ENCODE results near the gene PRAME.
A peak's percentile ranks its signal among the peaks of the same experiment; 100 is the strongest.
"Not testable (repeated sequence)": the region's sequence is repeated elsewhere in the genome, so short reads cannot be mapped to it uniquely, and the experiment has no call there.

PRAME gene

DNA sequence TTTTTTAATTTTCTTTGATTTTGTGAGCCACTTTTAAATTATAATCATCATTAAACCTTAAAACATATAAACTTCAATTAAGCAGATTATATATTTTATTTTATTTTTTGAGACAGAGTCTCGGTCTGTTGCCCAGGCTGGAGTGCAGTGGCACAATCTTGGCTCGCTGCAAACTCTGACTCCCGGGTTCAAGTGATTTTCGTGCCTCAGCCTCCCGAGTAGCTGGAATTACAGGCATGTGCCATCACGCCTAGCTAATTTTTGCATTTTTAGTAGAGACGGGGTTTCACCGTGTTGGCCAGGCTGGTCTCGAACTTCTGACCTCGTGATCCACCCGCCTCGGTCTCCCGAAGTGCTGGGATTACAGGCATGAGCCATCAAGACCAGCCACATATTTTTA is 22.5 kb upstream of the PRAME start:
- not testable (repeated sequence) for DNase-seq (ENCODE audit: low read depth)

DNA sequence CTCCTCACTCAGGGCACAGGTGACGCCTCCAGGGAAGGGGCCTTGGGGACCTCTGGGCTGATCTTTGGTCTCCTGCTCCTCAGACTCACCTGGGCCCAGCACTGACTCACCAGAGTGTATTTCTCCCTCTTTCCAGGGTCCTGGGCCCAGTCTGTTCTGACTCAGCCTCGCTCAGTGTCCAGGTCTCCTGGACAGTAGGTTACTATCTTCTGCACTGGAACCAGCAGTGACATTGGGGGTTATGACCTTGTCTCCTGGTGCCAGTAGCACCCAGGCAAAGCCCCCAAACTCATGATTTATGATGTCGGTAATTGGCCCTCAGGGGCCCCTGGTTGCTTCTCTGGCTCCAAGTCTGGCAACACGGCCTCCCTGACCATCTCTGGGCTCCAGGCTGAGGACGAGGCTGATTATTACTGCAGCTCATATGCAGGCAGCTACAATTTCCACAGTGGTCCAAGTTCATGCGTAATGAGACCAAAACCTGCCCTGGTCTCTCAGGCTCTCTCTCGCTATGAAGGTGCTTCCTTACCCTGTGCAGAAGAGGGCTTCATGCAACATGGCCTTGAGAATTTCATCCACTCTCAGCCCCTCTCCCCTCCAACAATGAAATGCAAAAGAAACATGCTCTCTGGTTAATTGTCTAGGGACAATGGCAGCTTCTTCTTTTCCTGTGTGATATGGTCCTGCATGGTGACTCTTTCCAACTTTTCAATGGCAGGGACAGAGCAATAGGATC is 21.0 kb upstream of the PRAME start:
- DNase-seq (ENCODE audit: low read depth) = no peak

DNA sequence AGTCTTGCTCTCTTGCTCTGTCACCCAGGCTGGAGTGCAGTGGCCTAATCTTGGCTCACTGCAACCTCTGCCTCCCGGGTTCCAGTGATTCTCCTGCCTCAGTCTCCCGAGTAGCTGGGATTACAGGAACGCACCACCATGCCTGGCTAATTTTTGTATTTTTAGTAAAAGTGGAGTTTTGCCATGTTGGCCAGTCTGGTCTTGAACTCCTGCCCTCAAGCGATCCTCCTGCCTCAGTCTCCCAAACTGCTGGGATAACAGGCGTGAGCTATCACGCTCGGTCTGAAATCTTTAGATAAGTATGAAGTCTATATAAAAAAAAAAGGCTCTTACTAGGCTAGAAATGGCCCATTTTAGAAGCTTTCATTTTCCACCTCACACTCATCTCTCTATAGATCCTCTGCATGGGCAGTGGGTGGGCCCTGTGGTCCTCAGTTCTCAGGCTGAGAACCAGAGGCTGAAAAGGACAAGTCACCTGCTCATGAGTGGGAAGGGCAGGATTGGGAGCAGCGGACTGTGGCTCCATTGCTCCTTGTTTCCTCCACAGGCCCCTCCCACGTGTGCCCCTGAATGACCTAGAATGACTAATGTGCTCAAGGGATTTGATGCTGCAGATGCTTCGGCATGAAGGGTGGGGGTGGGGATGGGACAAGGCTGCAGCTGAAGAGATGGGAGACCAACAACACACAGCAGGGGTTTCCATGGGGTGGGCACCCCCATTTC is 19.8 kb upstream of the PRAME start:
- peak; percentile 23 for DNase-seq (ENCODE audit: low read depth)

DNA sequence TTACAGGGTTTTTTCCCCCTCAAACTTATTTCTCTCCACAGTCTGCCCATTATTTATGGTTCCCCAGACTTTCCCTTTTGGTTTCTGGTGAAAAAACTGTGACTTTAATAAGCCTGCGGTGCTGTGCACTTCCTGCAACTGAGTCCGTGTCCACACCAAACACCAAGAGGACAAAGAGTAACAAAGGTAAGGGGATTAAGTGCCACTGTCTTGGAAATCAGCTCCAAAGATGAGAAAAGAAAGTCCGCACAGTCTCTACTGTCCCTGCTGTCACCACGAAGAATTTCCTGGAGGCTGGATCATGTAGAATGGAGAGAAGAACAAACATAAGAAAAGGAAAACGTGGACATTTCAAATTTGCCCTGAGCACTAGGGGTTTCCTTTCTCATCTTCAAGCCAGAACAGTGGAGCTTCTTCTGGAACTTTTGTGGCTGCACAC is 17.9 kb upstream of the PRAME start:
- DNase-seq (ENCODE audit: low read depth) = no peak

DNA sequence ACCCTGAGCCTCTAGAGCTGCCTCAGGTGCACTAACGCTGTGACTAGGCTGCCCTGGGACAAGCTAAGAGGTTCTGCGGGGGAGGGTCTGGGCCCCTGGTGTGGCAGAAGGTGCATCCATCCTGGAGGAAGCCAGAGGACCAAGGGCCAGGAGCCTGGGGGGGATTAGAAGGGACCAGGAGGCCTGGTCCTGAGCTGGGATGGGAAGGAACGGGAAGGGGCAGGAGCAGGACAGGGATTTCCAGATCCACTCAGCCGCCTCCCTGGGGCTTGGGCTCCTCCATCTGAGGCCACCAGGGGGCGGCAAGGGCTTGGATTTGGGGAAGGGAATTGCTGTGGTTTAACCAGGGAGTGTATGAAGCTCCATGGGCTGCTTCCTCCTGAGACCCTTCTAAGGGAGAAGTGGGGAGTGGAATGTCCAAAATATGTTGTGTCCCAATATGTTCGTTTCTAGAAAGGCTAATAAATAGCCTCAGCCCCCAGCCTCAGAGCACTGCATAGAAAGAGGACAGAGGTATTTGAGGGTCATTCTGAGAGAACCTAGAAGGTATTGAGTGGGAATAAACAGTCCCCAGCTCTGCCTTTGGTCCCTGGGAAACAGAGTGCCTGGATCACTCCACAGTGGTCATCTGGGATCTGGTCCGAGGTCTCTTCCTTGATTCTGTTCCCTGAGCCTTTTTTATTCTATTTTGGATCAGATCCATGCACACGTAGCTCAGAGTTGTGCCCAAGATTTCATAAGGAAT is 17.4 kb upstream of the PRAME start:
- peak; percentile 43 for DNase-seq (ENCODE audit: low read depth)

DNA sequence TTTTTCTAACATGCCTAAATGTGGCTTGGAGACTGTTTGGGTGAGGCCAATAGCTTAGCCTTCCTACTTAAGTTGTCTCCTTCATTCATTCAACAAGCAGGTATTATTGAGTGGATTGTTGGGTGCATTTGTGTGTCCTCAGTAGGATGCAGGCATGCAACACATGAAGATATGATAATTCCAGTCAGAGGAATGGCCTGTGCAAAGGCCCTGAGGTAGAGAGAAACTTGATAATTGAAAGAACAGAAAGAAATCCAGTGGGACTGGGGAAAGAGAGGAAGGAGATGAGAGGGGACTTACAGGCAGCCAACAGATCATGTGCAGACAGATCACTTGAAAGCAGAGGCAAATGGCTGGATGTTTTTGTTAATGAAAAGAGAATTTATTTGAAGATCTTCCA is 15.3 kb upstream of the PRAME start:
- no peak for DNase-seq (ENCODE audit: low read depth)

DNA sequence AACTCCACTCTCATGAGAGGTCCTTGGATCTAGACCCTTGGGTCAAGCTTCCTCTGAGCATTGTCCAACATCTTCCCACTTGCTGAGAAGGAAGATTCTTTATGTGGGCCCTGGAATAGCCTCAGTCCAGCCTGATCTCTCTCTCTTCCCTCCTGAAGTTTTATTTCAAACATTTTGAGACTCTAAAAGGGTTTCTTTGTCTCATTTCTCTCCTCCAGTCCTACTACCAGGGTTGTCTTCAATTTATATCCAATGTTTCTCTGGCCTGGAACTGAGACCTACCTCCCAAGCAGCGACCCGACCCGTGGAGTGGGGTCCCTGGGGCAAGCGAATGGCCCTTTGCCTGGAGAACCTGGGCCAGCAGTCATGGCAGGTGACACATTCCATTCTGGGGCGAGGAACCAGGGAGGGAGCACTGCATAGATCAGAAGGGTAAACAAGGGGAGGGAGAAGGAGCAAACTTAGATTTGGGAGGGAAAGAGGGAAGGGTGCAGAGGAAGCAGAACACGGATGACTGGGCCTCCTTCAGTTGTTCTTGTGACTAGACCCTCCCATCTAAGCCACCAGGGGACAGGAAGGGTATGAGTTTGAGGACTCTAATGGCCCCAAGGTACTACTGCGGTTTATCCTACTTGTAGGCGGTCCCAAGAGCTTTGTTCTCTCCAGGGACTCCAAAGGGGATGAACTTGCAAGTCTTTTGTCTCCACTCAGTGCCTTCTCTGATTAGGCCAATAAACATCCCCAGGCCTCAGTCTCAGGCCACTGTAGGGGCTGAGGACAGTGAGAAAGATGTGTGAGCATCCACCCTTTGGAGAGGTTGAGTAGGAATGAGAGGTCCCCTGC is 14.2 kb upstream of the PRAME start:
- no peak for DNase-seq (ENCODE audit: low read depth)

DNA sequence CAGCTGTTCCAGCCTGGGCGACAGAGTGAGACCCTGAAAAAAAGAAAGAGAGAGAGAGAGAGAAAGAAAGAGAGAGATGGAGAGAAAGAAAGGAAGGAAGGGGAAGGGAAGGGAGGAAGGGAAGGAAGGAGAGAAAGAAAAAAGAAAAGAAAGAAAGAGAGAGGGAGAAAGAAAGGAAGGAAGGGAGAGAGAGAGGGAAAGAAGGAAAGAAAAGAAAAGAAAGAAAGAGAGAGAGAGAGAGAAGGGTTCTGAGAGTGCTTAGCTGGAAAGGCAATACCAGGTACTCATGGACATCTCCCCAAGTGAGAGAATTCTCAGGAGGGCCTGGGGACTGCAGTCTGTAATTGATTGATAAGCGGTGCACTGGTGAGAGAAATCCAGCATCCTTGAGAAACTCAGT is 12.8 kb upstream of the PRAME start:
- DNase-seq (ENCODE audit: low read depth) = no peak

DNA sequence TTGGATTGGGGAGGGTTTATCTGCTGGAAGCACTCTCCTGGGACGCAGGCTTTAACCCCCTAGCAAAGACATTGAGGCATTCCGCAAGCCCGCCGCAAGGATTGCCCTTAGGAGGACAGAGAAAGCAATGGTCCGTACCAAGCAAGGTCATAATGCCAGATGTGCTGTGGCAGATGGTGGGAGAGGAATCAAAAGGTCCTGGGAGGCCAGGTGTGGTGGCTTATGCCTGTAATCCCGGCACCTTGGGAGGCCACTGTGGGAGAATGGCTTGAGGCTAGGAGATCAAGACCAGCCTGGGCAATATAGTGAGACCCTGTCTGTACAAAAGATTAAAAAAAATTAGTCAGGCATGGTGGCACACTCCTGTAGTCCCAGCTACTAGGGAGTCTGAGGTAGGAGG is 12.4 kb upstream of the PRAME start:
- DNase-seq (ENCODE audit: low read depth) = no peak

DNA sequence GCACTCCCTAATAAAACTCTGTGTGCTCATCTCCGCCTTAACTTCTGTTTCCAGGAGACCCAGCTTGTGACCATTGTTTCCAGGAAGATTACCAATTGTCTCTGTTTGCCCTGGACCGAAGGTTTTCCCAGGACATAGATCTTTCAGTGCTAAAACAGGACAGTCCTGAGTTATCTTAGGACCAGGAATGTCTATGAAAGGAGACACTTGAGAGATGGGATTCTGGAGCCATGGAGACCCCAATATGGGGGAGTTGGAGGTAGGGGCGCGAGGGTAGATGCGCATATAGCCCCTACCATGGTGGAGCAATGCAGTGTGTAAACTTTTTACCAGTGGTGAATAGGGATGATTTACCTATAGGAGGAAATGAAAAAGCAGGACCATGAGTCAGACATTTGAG is 10.2 kb upstream of the PRAME start:
- DNase-seq (ENCODE audit: low read depth) = no peak

DNA sequence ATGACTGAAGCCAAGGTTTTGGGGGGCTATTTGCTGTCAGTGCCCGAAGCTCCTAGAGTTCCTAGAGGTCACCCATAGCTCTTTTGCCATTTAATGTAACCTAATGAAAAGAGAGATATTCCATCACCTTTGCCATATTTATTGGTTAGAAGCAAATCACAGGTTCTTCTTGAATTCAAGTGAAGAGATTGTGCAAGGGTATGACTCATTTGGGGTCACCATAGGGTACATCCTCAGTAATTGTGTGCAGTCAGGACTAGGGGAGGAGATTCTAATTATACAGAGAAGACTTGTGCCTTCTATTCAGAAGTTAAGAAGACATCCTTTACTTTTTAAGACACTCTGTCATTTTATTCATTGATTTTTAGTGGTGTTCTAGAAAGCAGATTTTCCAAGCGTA is 6.9 kb upstream of the PRAME start:
- peak; percentile 13 for DNase-seq (ENCODE audit: low read depth)

DNA sequence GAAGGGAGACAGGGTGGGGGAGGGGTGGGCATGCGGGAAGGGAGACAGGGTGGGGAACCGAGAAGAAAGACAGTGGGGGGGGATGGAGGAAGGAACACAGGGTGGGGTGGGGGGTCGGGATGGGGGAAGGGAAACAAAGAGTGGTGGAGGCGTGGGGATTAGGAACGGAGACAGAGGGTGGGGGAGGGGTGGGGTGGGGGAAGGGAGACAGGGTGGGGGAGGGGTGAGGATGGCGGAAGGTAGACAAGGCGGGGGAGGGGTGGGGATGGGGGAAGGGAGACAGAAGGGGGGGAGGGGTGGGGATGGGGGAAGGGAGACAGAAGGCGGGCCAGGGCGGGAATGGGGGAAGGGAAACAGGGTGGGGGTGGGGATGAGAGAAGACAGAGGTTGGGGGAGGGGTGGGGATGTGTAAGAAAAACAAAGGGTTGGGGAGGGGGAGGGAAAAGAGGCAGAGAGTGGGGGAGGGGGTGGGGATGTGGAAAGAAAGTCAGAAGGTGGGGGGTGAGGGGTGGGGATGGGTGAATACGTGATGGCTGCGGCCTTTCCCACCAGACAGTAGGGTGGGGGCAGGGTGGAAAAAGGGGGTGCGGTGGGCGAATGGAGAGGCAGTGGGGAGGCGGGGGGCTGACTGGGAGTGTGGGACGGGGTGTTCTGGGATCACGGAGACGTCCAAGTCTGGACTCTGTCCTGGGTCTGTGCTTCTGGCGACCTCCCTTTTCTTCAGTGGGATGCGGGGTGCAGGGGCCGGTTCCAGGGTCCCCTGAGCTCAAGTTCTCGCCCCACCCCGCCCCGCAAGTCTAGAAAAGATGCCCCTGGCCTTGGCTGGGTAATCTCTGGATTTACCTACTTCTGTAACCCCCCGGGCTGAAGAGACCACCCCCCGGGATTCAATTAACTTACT is 744 bp downstream of the PRAME start:
- no peak for DNase-seq (ENCODE audit: low read depth)

DNA sequence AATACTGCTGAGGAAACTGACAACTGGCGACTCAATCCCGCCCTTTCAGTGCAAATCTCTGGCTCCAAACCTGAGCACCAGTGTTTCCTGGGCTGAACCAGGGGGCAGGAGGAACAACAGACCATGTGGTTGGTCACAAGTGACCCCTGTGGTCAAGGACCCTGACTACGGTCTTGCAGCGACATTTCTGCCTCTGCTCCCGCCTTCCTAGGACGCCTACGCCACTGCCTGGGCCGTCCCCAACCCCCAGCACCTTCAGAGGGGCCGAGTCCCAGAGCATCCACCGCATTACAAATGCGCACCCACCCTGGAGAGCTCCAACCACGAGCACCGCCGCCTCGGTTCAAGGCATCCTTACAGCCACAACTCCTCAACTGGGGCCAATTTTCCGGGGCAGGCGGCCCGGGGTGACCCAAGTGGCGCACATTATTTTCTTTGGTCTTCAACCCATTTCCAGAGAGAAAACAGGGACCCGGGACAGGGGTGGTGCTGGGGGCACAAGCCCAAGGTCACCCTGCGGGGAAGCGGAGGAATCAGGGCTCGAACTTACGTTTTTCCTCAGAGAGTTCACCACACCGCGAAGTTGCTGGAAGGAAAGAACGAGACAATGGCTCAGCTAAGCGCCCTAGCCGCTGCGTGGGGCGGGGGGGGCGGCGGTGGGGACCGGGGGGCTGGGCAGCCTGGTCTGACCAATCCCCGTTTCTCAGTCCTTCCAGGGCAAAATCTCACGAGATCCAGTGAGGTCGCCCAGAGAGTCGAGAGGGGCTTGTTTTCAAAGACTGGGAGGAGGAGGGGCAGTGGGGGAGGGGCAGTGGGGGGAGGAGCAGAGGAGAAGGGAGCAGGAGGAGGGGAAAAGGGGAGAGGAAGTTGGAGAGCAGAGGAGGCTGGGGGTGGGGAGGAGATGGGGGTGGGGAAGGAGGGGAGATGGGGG is 1.8 kb downstream of the PRAME start:
- DNase-seq (ENCODE audit: low read depth) = no peak

DNA sequence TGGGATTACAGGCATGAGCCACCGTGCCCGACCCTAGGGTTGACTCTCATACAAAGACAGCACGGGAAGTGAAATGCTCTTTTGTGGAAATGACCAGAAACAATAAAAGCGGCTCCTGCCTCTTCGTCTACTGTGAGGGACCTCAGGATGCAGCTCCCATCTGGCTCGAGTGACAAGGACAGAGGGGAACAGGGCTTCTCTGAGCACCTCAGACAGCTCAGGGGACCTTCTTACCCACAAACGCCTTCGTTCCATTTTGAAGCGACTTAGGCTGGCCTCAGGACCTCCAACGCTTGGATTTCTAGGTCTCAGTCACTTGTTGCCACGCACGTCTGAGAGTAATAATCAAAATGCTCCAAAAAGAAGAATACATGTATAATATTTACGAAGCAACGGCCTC is 2.5 kb downstream of the PRAME start:
- no peak for DNase-seq (ENCODE audit: low read depth)

DNA sequence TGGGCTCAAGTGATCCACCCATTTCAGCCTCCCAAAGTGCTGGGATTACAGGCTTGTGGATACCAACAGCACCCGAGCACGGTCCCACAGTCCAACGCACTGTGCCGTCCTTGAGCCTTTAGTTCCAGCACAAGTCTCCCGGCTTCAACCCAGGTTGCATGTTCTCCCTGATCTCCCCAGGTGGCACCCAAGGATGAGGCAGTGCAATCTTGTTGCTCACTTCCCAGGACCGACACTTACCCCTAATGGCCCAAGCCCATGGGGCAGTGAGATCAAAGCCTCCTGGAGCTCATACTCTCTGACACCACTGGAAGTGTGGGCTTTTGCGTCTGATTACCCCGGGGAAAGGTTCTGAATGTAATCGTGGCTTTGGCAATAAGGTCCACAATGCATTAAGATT is 3.5 kb downstream of the PRAME start:
- DNase-seq (ENCODE audit: low read depth) = no peak

DNA sequence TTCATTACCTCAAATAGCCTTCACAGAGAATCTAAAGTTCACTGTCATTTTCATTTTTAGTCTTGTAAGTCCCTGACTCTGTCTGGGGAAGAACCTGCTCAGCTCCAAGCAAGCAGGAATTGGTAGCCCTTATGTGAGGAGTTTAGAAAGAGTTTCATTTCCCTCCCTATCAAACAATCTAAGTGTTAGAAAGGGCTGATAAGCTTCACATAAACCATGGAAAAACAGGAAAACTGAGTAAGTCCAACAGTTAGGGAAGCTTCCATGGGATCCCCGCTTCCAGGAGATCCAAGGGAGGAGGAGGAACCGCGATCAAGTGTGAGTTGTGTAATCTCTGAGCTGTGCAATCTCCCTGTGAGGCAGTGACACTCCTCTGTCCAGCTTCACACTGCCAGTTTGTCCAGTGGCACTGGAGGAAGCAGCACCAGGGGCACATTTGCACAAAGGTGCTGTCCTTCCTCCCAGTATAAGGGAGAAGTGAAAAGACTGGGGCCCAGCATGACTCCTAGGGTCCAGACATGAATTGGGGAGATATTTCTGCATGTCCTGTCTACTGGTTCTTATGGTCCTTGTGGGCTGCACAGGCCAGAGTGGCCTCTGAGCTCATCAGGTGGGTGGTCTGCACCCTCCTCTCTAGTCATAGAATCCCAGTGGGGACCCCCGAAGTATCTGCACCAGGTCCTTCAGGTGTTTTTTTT is 4.3 kb downstream of the PRAME start:
- DNase-seq (ENCODE audit: low read depth) = no peak

DNA sequence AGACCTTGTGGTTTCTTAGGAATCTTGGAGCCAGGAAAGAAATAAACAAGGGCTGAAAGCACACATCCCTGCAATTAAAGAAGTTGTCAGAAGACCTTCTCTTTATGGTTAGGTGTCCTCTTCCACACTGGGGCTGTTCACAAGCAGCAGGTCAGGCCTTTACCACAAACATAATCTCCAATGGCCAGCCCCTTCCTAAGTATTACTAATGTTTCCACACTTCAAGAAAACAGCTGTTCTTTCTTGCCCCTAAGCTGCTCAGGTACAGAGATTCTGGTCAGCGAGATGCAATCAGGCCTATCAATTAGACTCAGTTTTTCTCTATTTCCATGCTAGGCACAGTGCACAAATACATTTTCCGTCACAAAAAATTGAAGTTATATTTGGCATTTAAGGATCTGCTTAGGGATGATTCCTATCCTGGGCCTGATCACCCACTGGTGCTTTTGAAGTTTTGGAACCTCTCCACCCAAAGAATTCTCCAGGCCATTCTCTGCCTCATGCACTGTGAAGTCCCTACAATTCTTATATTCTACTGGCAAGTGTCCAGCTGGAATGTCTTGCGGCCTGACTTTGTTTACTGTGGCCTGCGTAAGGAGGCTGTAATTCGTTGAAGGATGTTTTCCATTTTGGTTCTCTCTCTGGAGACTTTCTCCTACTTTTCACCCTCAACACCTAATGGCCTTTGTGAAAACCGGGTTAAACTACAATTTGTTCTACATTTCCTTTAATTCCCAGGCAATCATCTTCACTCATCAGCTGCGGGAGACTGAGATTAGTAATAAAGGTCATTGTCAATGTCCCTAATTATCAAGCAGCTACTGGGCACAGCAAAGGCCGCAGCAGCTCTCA is 5.1 kb downstream of the PRAME start:
- no peak for DNase-seq (ENCODE audit: low read depth)

DNA sequence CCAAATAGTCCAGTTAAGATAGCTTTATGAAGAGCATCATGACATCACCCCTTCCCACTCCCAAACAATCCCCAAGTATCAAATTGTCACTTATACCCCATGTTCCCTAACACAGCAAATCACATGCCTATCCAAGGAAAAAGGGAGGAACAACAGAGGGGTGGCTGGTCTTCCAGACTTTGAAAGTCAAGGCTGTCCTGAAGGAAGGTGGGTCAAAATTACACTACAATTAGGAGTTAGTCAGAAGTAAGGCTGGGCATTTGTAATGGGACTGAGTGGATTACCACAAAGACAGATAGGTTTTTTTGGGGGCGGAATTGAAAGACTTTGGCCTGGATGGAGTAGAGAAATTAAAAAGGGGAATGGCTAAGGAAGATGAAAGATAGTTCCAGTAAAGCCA is 5.9 kb downstream of the PRAME start:
- DNase-seq (ENCODE audit: low read depth) = no peak
